NT2/D1 (cell line): ENCODE measurements around the gene LYSET.

Source experiments
- SUZ12 ChIP-seq: IDR thresholded peaks from 2 replicates; pipeline ENCODE4 v1.6.1; 2011; ENCODE audit not compliant: insufficient read length, insufficient read depth; ENCODE audit errors: extremely low read depth
- YY1 ChIP-seq: IDR thresholded peaks from 2 replicates; pipeline ENCODE4 v1.6.1; 2011; ENCODE audit not compliant: insufficient read length, insufficient read depth
- ZNF274 ChIP-seq: IDR thresholded peaks from 2 replicates; pipeline ENCODE4 v1.6.1; 2011; ENCODE audit warnings: mild to moderate bottlenecking, low read depth, low read length

DNA sequence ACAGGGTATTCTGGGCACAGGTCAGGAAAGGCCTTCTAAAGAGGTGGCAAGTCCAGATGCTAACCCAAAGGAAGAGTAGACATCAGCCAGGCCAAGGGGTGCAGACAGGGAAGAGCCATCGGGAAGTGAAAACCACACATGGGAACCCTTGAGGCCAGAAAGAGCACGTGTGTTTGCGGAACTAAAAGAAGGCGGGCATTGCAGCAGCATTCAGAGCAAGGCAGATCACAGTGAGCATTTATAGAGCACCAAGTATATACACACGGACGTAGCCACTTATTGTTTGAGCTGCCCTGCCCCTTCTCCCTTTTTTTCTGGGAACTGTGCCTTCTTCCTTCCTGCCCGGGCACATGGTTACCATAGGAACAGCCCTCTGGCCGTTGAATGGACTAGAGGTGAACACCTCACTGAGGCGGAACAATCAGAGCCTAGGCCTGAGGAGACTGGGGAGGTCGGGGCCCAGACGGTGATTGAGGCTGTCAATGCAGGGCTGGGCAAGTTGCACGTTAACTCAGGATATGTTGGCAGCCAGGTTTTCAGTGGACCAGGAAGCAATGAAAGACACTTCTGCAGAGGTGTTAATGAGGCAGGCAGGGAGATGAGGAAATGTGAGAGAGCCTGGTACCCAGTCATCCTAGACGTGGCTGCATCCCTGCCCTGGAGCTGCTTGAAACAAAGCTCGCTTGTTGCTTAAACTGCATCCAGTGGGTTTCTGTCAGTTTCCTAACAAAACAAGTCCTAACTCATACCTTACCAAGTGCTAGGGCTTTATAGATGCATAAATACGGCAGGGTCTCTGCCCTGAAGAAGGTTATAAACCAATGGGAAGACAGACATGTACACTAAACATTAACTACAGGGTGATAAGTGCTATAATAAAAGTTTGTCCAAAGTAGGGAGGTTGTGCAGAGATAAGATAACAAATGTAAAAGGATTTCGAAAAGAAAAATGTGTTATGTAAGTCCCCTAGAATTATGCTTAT is 34.6 kb upstream of the LYSET start:
- TF ChIP-seq ZNF274: no peak
- no peak for TF ChIP-seq YY1
- no peak for TF ChIP-seq SUZ12
